ENCODE data around the gene MLXIPL. TPM values are rescaled to one million over a fixed set of nuclear protein-coding genes. Genes with fewer than 3 reads are reported as not detected.

The MLXIPL gene
- total RNA-seq, 1 experiment from 2014 or later, result 6.1 TPM

GRCh38 chr7:73644688-73645286 is 20.5 kb upstream of the MLXIPL start:
- Histone ChIP-seq H3K18ac (ENCODE audit: insufficient read length, low read depth, low read length) (no peak overlapping the region), H2BK5ac (ENCODE audit: insufficient read length, low read length) (no peak overlapping the region), H4K91ac (ENCODE audit: insufficient read length, low read depth, low read length) (no peak overlapping the region), H2AFZ (ENCODE audit: low read length) (no peak overlapping the region), H3T11ph (ENCODE audit: low read length) (no peak overlapping the region), H3K56ac (ENCODE audit: insufficient read length, low read depth, low read length) (no peak overlapping the region), H3K9me3 (ENCODE audit: control insufficient read depth, low read depth, low read length) (no peaks in the 10 kb centered on the region), H3K4me1 (ENCODE audit: insufficient read depth, low read length) (0 out of 2 replicates have a peak, but pooled peaks cover 3% of the 10 kb centered on the region), H4K20me1 (ENCODE audit: control insufficient read depth, insufficient read depth, insufficient read length) (no peaks in the 10 kb centered on the region), H4K5ac (ENCODE audit: insufficient read length, low read depth, low read length) (no peak overlapping the region), H3K14ac (ENCODE audit: insufficient read depth, low read length) (no peak overlapping the region), H3K9ac (ENCODE audit: extremely low read depth, insufficient read length, low read length) (no peak overlapping the region), H3K4ac (ENCODE audit: low read depth, low read length) (no peak overlapping the region), H2AK5ac (ENCODE audit: insufficient read length, low read length) (no peak overlapping the region), H2BK20ac (ENCODE audit: low read depth, low read length, poor library complexity, severe bottlenecking) (peak overlapping the region; percentile 78), H3K79me2 (ENCODE audit: insufficient read depth, low read length) (no peaks in the 10 kb centered on the region), H3K4me2 (ENCODE audit: insufficient read depth, insufficient read length, low read length) (no peak overlapping the region), H3K27ac (ENCODE audit: insufficient read length, low read depth, low read length) (no peak overlapping the region), H4K8ac (replicated peaks; ENCODE audit: insufficient read length, low read depth, low read length) (no peak overlapping the region), H2BK12ac (ENCODE audit: insufficient read length, low read depth, low read length) (no peak overlapping the region), H3K23ac (ENCODE audit: insufficient read length, low read depth, low read length) (no peak overlapping the region), H3K23me2 (ENCODE audit: insufficient read length, low read depth, low read length, poor library complexity, severe bottlenecking) (peaks cover 6% of the 10 kb centered on the region), H3K79me1 (ENCODE audit: insufficient read depth, low read depth, low read length, poor library complexity, severe bottlenecking) (no peaks in the 10 kb centered on the region), H3K27me3 (ENCODE audit: insufficient read depth, low read length) (peaks cover 4% of the 10 kb centered on the region; the same call in 1 of the 2 replicates), H2BK15ac (ENCODE audit: low read depth, low read length) (no peak overlapping the region), H2BK120ac (ENCODE audit: low read depth, low read length, poor library complexity, severe bottlenecking) (no peak overlapping the region)
- Mint-ChIP-seq H3K4me3 (no peak overlapping the region), H3K27me3 (ENCODE audit: low read depth) (peaks cover 58% of the 10 kb centered on the region), H3K36me3 (ENCODE audit: insufficient read depth in 1 of 3, low read depth in 3 of 3) (peaks cover 0 to 1% (median 0%) of the 10 kb centered on the region in 3 experiments; a peak in 2 of 7 replicates), H3K4me1 (peaks cover 9 to 30% of the 10 kb centered on the region in 2 experiments), H3K27ac (no peak overlapping the region), H3K9me3 (peaks cover 0 to 4% of the 10 kb centered on the region in 2 experiments; a peak in 1 of 5 replicates)
- no CpG with 5 or more reads among the region's 5 CpGs for WGBS (ENCODE audit: extremely low coverage, insufficient read length, low lambda C conversion rate)
- no peak for DNase-seq
- no peak for TF ChIP-seq CTCF (conservative IDR thresholded peaks at IDR 0.05)

Data from H9 (cell line).